ENCODE data around the gene GPR137C. TPM values are rescaled to one million over a fixed set of nuclear protein-coding genes. Genes with fewer than 3 reads are reported as not detected.

The GPR137C gene
- total and polyA plus RNA-seq, 2 of the 4 experiments (the other 2 are of a cell fraction): 0.72 to 0.91 TPM

GRCh38 chr14:52607061-52607460, 54.4 kb downstream of the GPR137C start:
- H2BK120ac ChIP-seq (ENCODE audit: low read depth, low read length): no peak overlapping the region
- H4K91ac ChIP-seq (ENCODE audit: insufficient read depth, low read depth, low read length): no peak overlapping the region
- no peak overlapping the region for H3K4ac ChIP-seq (ENCODE audit: low read depth, low read length)
- H4K8ac ChIP-seq (ENCODE audit: low read depth in 2 of 2, low read length in 2 of 2): no peak overlapping the region
- no peak overlapping the region for H3K4me3 ChIP-seq (ENCODE audit: insufficient read depth, low read depth, low read length)
- H2BK20ac ChIP-seq (ENCODE audit: low read depth, low read length): no peak overlapping the region
- ChIA-PET CTCF (no interaction called here), POLR2A (ENCODE audit: unreplicated experiment) (no interaction called here)
- no peak for DNase-seq
- H4K5ac ChIP-seq (ENCODE audit: low read depth, low read length): no peak overlapping the region
- H3K4me2 ChIP-seq (ENCODE audit: low read depth, low read length): no peak overlapping the region
- H3K27ac ChIP-seq (ENCODE audit: insufficient read depth, low read length): no peak overlapping the region
- H3K23ac ChIP-seq (ENCODE audit: low read depth, low read length): no peak overlapping the region
- no peaks in the 10 kb centered on the region for H3K36me3 ChIP-seq (ENCODE audit: control insufficient read depth, insufficient read depth, low read length)
- WGBS, 2 experiments (ENCODE audit: extremely low coverage in 2 of 2, insufficient read length in 1 of 2): no CpG with 5 or more reads among the region's 1 CpG
- no peaks in the 10 kb centered on the region for H3K79me1 ChIP-seq (ENCODE audit: low read depth in 1 of 2, low read length in 2 of 2)
- H3K9ac ChIP-seq (ENCODE audit: low read depth, low read length): no peak overlapping the region
- no peaks in the 10 kb centered on the region for H3K9me1 ChIP-seq (ENCODE audit: insufficient read depth, low read length)
- in situ Hi-C loops (cut with MboI; ENCODE audit: low sequenced_read_pairs): no loop called here
- no peaks in the 10 kb centered on the region for H3K27me3 ChIP-seq (ENCODE audit: control insufficient read depth, insufficient read depth, low read length)
- H4K20me1 ChIP-seq (ENCODE audit: insufficient read depth, low read length): no peaks in the 10 kb centered on the region
- H3K9me3 ChIP-seq (ENCODE audit: control insufficient read depth, insufficient read depth, low read length): no peaks in the 10 kb centered on the region
- no peak overlapping the region for H3K56ac ChIP-seq (ENCODE audit: extremely low read depth, insufficient read depth, low read length)
- no peak overlapping the region for H2AK5ac ChIP-seq (ENCODE audit: low read depth, low read length)
- BruUV-seq (replicated peaks): no TSS peak
- no peak overlapping the region for H3K18ac ChIP-seq (ENCODE audit: low read depth, low read length)
- H3K4me1 ChIP-seq (ENCODE audit: control insufficient read depth, insufficient read depth, low read length): no peaks in the 10 kb centered on the region
- no peak overlapping the region for H2AK9ac ChIP-seq (replicated peaks; ENCODE audit: low read depth, low read length, poor library complexity)
- no peak for TF ChIP-seq RFX5 (IDR thresholded peaks at IDR 0.05; ENCODE audit: low read depth, low read length)
- no peak for TF ChIP-seq MXI1 (IDR thresholded peaks at IDR 0.05; ENCODE audit: borderline replicate concordance, low read depth, low read length)
- no peak for TF ChIP-seq FOS (IDR thresholded peaks at IDR 0.05; ENCODE audit: low read depth, low read length)
- TF ChIP-seq BHLHE40 (IDR thresholded peaks at IDR 0.05; ENCODE audit: low read depth, low read length): no peak
- no peak for TF ChIP-seq RCOR1 (IDR thresholded peaks at IDR 0.05; ENCODE audit: insufficient replicate concordance, low read length)
- TF ChIP-seq CHD1 (IDR thresholded peaks at IDR 0.05; ENCODE audit: low read depth, low read length): no peak
- no peak for TF ChIP-seq CTCF (conservative IDR thresholded peaks at IDR 0.05; ENCODE audit: low read depth, low read length)
- ATAC-seq (ENCODE audit: low read depth): no peak
- intact Hi-C loops (cut with micrococcal nuclease): no loop called here
- H2BK5ac ChIP-seq (ENCODE audit: low read depth, low read length, poor library complexity, severe bottlenecking): no peak overlapping the region
- dilution Hi-C loops (cut with HindIII; ENCODE audit: low sequenced_read_pairs, unreplicated experiment): no loop called here
- no peak overlapping the region for H2BK15ac ChIP-seq (ENCODE audit: low read depth, low read length)
- no peak overlapping the region for H3K14ac ChIP-seq (replicated peaks; ENCODE audit: low read depth, low read length)
- no peak overlapping the region for H2AFZ ChIP-seq (replicated peaks; ENCODE audit: low read length, poor library complexity)
